HG02571 (cell line): ENCODE data around the gene SMIM34.
"Not testable (repeated sequence)": the region's sequence is repeated elsewhere in the genome, so short reads cannot be mapped to it uniquely, and the experiment has no call there.

ENCODE experiments used
- ATAC-seq: cut with Tn5 transposase; IDR thresholded peaks from one replicate; pipeline ENCODE4 v1.9.1; 2021; ENCODE audit warnings: mild to moderate bottlenecking, moderate library complexity; ENCODE audit not compliant: unreplicated experiment

The SMIM34 gene

DNA sequence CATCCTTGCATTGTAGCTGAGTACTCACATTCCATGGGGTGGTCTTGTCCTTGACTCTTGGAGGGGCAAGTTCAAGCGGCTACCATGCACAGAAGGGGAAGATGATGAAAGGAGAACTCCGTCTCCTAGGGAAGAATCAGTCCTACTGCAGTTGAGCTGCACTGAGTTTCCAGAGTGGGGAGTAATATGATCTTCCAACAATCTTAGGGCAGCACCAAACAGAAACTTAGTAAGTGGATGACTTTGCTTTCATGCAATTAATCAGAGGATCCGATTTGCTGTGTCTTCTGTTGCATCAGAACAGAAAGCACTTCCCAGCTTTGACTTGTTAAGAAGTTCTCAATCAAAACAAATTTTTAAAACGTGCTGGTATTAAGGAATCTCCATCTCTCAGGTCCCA lies at the start of gene SMIM34:
SMIM34 (minus strand) TSS at position 147 of the 400 bp plus-strand sequence; CDS start at position 35, 112 bp downstream.
- ATAC-seq = not testable (repeated sequence)

- ATAC-seq = not testable (repeated sequence)
These were observed 43.6 kb upstream of the SMIM34 start for GRCh38 chr21:34467333-34467732.

GRCh38 chr21:34459426-34459825 lies 35.7 kb upstream of the SMIM34 start:
- not testable (repeated sequence) for ATAC-seq

DNA sequence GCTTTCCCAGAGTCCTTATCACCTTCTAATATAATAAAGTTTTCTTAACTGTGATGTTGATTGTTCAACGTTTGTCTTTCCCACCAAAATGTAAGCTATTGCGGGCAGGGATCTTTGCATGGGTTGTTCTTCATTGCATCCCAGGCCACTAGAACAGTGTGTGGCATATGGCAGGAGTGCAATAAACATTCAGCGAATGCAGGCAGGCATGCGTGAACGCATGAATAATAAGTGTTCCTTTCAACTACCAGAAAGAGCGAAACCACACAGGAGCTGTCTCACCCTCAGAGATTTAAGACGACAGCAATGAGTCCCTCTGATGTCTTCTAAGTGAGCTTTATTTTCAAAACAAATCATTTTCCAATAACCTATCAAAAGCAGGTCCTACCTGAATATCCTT lies 34.5 kb upstream of the SMIM34 start:
- ATAC-seq = not testable (repeated sequence)

DNA sequence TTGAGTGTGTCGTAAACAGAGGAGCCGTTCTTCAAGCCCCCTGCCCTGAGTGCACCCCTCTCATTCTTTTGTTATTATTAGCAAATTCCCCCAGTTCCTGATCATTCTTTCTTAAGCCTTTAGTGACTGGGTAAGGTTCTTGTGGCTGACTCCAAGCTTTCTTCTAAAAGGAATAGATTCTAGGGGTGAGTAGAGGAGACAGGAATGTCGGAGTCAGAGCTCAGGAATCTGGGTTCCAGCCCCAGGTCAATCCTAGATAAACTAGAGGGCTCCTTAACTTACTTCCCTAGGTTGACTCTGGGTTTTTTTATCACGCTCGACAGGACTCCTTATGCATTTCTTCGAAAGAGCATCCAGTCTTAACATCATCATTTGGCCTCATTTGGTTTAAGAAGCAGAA lies 32.4 kb upstream of the SMIM34 start:
- not testable (repeated sequence) for ATAC-seq

DNA sequence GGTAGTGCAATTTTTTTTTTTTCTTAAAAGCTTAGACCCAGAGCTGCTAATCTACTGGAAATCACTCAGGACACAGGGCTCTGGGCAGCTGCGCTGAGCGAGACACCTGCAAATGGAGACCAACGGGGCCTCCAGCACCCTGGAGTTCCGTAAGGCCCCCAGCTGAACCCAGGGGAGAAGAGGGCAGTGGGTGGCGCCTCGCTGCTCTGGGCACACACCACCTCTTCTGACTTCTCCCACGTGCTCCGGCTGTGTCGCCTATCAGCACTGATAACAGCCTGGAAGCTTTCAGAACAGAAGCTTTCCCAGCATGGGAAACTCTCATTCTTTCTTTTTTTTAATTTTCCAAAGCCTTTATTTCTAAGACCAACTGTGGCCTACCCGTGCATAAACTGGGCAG lies 31.9 kb upstream of the SMIM34 start:
- not testable (repeated sequence) for ATAC-seq

DNA sequence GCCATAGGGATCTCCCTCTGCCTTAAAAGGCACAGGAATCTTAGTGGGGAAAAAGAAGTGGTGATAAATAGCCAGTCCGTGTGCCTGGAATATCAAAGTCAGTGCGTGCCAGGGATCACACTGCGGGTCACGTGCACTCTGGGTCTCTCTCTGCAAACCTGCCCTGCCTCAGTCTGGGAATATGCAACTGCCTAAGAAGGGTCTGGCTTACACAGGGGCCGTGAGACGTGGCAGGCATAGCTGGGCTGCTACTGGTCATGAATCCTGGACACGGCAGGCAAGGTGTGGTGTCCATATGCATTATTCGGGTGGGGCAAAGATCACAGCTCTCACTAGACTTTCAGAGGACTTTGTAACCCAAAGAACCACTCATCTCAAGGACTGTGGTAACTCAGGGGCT lies 23.3 kb upstream of the SMIM34 start:
- ATAC-seq = not testable (repeated sequence)

GRCh38 chr21:34443486-34443885 lies 19.7 kb upstream of the SMIM34 start:
- ATAC-seq = not testable (repeated sequence)

- ATAC-seq = not testable (repeated sequence)
These were observed 6.0 kb upstream of the SMIM34 start for GRCh38 chr21:34429710-34430109.

- not testable (repeated sequence) for ATAC-seq
These were observed 4.7 kb upstream of the SMIM34 start for GRCh38 chr21:34428441-34428840.

DNA sequence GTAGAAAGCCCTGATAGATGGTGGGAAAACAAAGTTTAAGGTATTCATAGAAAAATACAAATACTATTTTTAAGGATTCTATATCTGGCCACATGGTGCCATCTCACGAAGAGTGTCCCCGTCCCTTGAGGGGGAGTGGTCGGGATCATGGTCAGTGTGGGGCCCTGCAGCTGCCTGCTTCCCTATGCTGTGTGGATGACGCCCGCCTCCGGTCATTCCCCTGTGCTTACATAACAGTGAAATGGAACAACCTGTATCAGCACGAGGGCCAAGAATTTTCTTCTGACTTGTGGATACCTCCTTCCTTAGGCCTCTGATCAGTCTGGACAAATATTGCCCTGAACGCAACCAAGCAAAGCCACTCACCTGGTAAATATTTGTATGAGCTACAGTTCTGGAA lies 3.6 kb upstream of the SMIM34 start:
- ATAC-seq = not testable (repeated sequence)

DNA sequence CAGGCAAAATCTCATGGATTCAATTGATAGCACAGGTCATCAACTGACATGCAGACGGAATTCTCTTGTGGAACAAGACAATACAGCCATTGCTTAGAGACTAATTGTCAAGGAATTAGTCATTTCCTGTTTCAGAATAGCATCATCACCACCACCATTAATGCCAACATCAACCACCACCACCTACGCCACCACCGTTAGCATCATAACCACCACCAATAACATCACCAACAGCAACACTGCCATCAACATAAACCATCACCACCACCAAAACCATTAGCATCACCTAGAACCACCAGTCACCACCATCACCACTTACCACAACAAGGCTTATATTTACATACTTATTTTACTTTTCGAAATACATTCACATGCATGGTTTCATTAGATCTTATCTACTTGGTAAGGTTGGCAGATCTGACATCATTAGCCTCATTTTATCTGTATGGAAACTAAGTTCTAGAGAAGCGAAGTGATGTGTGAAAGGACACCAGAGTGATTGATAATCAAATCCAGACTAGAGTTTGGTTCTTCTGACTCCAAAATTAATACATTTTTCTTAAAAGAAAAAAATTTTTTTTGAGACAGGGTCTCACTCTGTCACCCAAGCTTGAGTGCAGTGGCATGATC lies 6.2 kb downstream of the SMIM34 start:
- ATAC-seq = not testable (repeated sequence)

- not testable (repeated sequence) for ATAC-seq
These were observed 16.5 kb downstream of the SMIM34 start for GRCh38 chr21:34407294-34407693.

DNA sequence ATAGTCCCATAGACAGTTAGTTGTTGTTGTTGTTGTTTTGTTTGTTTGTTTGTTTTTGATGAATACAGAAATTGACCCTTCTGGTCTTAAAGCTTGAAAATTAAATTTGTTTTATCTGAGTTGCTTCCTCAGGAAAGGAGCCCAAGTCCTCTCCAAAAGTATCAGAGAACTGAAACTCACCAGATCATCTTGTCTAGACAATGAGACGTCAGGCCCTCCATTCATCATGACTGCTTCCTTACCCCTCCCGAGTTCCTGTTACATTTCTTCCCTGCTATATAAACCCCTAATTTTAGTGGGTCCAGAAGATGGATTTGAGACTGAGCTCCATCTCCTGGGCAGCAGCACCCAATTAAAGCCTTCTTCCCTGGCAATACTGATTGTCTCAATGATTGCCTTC lies 17.1 kb downstream of the SMIM34 start:
- ATAC-seq = not testable (repeated sequence)

DNA sequence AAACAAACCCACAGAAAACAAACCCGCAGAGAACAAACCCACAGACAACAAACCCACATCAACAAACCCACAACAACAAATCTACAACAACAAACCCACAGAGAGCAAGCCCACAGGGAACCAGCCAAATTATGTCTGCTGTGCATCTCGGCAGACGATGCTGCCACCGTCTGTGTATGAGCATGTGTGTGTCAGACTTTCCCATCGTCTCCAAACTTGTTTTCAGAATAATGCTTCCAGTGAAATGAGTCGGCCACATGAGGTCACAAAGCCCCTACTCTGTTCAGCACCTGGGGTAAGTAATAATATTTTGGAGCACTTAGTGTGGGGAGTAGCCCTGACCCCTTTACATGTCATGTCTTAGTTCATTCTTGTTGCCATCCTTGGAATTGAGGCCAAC lies 17.6 kb downstream of the SMIM34 start:
- not testable (repeated sequence) for ATAC-seq

- ATAC-seq = not testable (repeated sequence)
These were observed 18.1 kb downstream of the SMIM34 start for GRCh38 chr21:34405686-34406085.

- not testable (repeated sequence) for ATAC-seq
These were observed 19.0 kb downstream of the SMIM34 start for GRCh38 chr21:34404742-34405141.

GRCh38 chr21:34400522-34400921 lies 23.2 kb downstream of the SMIM34 start:
- ATAC-seq = not testable (repeated sequence)

GRCh38 chr21:34383724-34384415 lies 39.9 kb downstream of the SMIM34 start:
- peak; percentile 91 for ATAC-seq

- ATAC-seq = not testable (repeated sequence)
These were observed 40.6 kb downstream of the SMIM34 start for GRCh38 chr21:34383138-34383537.

- peak; percentile 42 for ATAC-seq
These were observed 48.2 kb downstream of the SMIM34 start for GRCh38 chr21:34375619-34375972.

GRCh38 chr21:34374940-34375618 lies 48.7 kb downstream of the SMIM34 start, which contains the start of gene SMIM11:
SMIM11 (plus strand) TSS chr21:34375507; CDS start chr21:34379505, 3,998 bp downstream.
- peak; percentile 88 for ATAC-seq
